SU-DHL-6 (cell line): Measurements from ENCODE around the gene MDK.

Experiments used
- CTCF ChIP-seq: fragments of 200-600 bp; sonication (generic); IDR thresholded peaks from one replicate; pipeline ENCODE4 v1.5.1; 2017; ENCODE audit warnings: antibody characterized with exemption, mild to moderate bottlenecking, low read length, moderate library complexity; ENCODE audit not compliant: insufficient read depth, poor library complexity, severe bottlenecking
- EZH2phosphoT487 ChIP-seq: fragments of 200-600 bp; sonication (generic), shearing (Covaris generic); conservative IDR thresholded peaks from 2 replicates; pipeline ENCODE4 v1.6.1; 2018; ENCODE audit warnings: mild to moderate bottlenecking, antibody characterized with exemption, low read length, moderate library complexity, mixed read lengths

GRCh38 chr11:46387456-46387855 lies 6.0 kb downstream of the MDK start:
- TF ChIP-seq CTCF, result no peak
- TF ChIP-seq EZH2phosphoT487, result no peak
